ENCODE results near the gene VGLL2.

DNA sequence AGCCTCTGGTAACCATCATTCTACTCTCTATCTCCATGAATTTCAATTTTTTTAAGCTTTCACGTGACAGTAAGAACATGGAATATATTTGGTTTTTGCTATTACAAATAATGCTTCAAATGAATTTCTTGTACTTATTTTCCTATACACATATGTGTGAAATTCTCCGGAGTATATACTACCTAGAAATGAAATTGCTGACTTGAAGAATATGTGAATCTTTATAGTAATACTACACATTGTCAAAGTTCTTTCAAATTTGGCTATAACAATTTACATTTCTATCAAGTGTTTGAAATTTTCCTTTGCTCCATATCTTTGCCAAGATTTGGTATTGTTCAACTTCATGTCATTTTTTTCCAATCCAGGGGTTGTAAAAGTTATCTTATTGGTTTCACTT is 11.6 kb upstream of the VGLL2 start:
- TF ChIP-seq, protein P1, sequence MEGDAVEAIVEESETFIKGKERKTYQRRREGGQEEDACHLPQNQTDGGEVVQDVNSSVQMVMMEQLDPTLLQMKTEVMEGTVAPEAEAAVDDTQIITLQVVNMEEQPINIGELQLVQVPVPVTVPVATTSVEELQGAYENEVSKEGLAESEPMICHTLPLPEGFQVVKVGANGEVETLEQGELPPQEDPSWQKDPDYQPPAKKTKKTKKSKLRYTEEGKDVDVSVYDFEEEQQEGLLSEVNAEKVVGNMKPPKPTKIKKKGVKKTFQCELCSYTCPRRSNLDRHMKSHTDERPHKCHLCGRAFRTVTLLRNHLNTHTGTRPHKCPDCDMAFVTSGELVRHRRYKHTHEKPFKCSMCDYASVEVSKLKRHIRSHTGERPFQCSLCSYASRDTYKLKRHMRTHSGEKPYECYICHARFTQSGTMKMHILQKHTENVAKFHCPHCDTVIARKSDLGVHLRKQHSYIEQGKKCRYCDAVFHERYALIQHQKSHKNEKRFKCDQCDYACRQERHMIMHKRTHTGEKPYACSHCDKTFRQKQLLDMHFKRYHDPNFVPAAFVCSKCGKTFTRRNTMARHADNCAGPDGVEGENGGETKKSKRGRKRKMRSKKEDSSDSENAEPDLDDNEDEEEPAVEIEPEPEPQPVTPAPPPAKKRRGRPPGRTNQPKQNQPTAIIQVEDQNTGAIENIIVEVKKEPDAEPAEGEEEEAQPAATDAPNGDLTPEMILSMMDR (IDR thresholded peaks at IDR 0.05), result no peak
- TF ChIP-seq, protein P2, sequence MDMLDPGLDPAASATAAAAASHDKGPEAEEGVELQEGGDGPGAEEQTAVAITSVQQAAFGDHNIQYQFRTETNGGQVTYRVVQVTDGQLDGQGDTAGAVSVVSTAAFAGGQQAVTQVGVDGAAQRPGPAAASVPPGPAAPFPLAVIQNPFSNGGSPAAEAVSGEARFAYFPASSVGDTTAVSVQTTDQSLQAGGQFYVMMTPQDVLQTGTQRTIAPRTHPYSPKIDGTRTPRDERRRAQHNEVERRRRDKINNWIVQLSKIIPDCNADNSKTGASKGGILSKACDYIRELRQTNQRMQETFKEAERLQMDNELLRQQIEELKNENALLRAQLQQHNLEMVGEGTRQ (IDR thresholded peaks at IDR 0.05; ENCODE audit: borderline replicate concordance, low read depth, low read length), result no peak
- TF ChIP-seq MXI1 (IDR thresholded peaks at IDR 0.05; ENCODE audit: low read depth, low read length) (no peak), GABPA (IDR thresholded peaks at IDR 0.05; ENCODE audit: low read depth) (no peak), EZH2phosphoT487 (IDR thresholded peaks at IDR 0.05; ENCODE audit: borderline replicate concordance, low read depth) (no peak), TAF1 (IDR thresholded peaks at IDR 0.05; ENCODE audit: borderline replicate concordance, low read depth, low read length) (no peak), MEF2A (IDR thresholded peaks at IDR 0.05; ENCODE audit: borderline replicate concordance, low read depth) (no peak), POLR2AphosphoS5 (IDR thresholded peaks at IDR 0.05; ENCODE audit: low read depth, low read length) (no peak), EP300 (IDR thresholded peaks at IDR 0.05; ENCODE audit: borderline replicate concordance in 1 of 2, low read depth in 1 of 2, low read length in 1 of 2) (no peak), CHD2 (IDR thresholded peaks at IDR 0.05; ENCODE audit: low read length, partially characterized antibody) (no peak), SIN3A (IDR thresholded peaks at IDR 0.05; ENCODE audit: borderline replicate concordance, low read depth, low read length) (no peak), YY1 (IDR thresholded peaks at IDR 0.05; ENCODE audit: low read depth) (no peak), ELF1 (IDR thresholded peaks at IDR 0.05) (no peak)
- TF ChIP-seq, protein P3, sequence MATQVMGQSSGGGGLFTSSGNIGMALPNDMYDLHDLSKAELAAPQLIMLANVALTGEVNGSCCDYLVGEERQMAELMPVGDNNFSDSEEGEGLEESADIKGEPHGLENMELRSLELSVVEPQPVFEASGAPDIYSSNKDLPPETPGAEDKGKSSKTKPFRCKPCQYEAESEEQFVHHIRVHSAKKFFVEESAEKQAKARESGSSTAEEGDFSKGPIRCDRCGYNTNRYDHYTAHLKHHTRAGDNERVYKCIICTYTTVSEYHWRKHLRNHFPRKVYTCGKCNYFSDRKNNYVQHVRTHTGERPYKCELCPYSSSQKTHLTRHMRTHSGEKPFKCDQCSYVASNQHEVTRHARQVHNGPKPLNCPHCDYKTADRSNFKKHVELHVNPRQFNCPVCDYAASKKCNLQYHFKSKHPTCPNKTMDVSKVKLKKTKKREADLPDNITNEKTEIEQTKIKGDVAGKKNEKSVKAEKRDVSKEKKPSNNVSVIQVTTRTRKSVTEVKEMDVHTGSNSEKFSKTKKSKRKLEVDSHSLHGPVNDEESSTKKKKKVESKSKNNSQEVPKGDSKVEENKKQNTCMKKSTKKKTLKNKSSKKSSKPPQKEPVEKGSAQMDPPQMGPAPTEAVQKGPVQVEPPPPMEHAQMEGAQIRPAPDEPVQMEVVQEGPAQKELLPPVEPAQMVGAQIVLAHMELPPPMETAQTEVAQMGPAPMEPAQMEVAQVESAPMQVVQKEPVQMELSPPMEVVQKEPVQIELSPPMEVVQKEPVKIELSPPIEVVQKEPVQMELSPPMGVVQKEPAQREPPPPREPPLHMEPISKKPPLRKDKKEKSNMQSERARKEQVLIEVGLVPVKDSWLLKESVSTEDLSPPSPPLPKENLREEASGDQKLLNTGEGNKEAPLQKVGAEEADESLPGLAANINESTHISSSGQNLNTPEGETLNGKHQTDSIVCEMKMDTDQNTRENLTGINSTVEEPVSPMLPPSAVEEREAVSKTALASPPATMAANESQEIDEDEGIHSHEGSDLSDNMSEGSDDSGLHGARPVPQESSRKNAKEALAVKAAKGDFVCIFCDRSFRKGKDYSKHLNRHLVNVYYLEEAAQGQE (IDR thresholded peaks at IDR 0.05; ENCODE audit: low read depth, low read length), result no peak
